ENCODE data around the gene GNG13.
A peak's percentile ranks its signal among the peaks of the same experiment; 100 is the strongest.
"Not testable (repeated sequence)": the region's sequence is repeated elsewhere in the genome, so short reads cannot be mapped to it uniquely, and the experiment has no call there.

Gene GNG13

GRCh38 chr16:778909-779527, 21.5 kb downstream of the GNG13 start:
- DNase-seq (ENCODE audit: low spot score) = no peak

DNA sequence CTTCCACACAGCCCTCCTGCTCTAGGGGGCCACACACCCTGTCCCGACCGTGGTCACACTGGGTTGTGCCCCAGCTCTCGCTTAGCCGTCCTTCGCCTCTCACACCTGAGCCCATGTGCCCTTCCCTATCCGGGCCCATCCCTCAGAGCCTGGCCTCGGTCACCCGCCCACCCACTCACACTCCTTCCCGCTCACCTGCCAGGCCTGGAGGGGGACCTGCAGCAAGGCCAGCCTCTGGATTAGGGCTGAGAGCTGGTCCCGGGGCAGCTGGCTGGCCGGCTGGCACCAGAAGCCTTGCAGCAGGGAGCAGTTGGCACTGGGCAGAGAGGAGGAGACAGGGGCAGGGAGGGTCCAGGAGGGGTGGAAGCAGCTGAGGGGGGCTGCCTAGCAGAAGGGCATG, 22.1 kb downstream of the GNG13 start:
- DNase-seq (ENCODE audit: low spot score) = no peak

GRCh38 chr16:777826-778225, 22.7 kb downstream of the GNG13 start:
- no peak for DNase-seq (ENCODE audit: low spot score)

DNA sequence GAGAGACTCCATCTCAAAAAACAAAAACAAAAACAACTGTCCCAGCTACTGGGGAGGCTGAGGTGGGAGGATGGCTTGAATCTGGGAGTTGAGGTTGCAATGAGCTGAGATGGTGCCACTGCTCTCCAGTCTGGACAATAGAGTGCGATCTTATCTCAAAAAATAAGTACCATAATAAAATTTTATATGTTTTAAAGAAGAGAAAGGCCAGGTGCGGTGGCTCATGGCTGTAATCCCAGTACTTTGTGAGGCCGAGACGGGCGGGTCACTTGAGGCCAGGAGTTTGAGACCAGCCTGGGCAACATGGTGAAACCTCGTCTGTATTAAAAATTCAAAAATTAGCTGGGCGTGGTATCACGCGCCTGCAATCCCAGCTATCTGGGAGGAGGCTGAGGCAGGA, 23.7 kb downstream of the GNG13 start:
- peak; percentile 53 for DNase-seq (ENCODE audit: low spot score)

GRCh38 chr16:776298-776697, 24.2 kb downstream of the GNG13 start:
- DNase-seq (ENCODE audit: low spot score) = not testable (repeated sequence)

DNA sequence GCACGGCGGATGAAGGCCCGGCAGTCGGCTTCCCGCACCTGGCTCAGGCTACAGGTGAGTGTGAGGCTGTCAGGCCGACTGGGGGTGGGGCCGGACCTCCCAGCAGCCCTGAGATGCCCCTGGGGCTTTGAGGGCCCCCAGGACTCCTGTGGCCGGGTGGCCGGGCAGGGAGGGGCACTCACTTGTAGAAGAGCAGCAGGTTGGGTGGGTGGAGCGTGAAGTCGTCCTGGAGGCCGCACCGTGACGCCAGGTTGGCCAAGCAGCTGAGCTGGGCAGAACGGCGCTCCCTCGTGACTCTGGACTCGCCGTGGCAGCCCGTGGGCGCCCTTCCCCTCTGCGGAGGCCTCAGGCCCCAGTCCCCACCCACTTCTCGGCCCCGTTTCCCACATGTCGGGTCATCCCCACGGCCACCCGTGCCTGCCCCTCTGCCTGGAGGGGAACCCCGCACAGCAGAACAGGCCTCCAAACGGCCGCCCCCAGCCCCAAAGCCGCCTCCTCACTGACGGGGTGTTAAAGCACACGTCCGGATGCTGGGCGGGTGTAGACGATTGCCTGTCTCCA, 25.2 kb downstream of the GNG13 start:
- no peak for DNase-seq (ENCODE audit: low spot score)

DNA sequence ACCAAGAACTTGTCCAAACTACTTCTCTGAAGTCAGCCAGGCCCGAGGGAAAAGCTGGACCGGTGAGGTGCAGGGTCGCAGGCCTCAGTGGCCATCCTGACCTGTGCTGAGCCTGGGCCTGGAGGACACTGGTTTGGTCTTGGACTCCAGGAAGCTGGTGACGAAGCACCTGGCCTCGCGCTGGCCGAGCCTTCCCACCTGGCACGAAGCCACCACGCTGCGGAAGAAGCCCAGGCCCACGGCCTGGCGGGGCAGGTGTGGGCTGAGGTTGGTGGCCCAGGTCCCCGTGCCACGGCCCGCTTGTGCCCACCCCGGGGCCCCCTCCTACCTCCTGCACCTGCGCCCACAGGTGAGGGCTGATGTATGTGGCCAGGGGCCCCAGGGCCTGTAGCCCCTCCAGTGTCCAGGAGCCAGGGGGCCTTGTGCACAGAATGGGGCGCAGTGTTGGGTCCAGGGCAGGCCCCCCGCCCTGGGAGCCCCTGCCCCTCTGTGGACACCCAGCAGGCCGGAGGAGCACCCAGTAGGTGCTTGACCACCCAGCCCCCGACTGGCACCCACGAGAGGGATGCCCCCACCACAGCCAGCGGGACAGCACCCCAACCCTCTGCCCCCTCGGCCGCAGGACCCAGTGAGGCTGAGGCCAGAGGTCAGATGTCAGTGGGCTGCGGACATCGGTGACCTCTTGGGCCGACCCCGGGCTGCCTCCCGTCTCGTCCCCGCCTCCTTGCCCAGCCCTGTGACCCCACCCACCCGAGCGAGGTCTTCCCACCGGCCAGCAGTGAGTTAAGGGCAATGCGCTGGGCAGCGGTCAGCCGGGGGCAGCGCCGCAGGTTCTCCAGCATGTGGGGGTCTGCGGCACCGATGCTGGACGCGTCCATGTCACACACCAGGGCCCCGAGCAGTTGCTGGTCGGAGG, 26.2 kb downstream of the GNG13 start:
- no peak for DNase-seq (ENCODE audit: low spot score)

DNA sequence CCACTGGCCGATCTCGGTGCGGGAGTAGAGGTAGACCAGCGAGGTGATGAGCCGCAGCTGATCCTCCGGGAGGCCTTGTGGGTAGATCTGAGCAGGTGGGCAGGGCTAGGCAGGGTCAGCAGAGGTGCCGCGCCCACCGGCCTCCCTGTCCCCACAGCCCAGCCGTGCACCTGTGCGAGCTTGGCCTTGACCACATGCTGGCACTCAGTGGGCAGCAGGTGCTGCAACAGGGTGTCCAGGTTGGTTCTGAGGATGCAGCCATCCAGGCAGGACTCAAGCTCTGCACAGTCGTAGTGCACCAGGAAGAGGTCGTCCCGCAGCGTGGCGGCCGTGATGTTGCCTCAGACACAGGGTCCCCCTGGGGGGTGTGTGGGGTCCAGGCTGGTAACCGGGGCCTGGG, 27.6 kb downstream of the GNG13 start:
- no peak for DNase-seq (ENCODE audit: low spot score)

GRCh38 chr16:770411-770810, 30.1 kb downstream of the GNG13 start:
- DNase-seq (ENCODE audit: low spot score) = no peak

DNA sequence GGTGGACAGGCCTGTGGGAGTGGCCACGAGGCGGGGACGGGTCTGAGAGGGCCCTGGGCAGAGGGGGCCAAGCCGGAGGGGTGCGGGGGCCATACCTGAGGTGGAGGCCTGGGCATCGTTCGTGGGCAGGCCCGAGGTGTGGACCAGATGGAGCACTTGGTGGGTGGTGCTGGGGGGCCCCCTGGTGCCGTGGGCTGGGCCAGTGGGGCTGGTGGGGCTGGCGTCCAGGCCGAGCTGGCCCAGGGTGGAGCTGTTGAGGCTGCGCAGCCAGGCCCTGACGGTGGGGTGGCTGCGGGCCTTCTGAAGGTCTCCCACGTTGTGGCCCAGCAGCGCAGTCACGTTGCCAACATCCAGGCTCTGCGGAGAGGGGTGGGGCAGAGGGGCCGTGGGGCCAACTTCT, 30.6 kb downstream of the GNG13 start:
- no peak for DNase-seq (ENCODE audit: low spot score)

DNA sequence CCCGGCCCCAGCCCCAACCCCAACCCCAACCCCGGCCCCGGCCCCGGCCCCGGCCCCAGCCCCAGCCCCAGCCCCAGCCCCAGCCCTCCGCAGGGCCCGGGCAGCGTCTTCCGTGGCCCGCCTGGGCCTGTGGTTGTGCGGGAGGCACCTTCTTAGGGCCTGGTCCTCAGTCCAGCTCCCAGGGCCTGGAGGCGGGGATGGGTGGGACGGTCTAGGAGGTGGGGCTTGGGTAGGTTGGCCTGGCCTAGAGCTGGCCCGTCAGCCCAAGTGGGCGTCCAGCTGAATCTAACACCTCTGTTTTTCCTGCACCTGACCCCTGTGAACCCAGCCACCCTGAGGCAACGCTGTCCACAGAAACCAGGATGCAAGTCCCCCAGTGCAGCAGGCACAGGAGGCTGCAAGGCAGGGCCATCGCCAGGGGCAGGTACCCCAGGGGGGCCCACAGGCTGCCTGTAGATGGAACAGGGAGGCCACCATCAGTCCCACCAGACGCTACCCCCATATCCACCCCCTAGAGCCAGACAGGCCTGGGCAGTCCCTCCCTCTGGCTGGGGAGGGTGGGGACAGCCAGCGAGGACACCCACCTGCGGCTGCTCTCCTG, 31.2 kb downstream of the GNG13 start:
- DNase-seq (ENCODE audit: low spot score) = no peak

DNA sequence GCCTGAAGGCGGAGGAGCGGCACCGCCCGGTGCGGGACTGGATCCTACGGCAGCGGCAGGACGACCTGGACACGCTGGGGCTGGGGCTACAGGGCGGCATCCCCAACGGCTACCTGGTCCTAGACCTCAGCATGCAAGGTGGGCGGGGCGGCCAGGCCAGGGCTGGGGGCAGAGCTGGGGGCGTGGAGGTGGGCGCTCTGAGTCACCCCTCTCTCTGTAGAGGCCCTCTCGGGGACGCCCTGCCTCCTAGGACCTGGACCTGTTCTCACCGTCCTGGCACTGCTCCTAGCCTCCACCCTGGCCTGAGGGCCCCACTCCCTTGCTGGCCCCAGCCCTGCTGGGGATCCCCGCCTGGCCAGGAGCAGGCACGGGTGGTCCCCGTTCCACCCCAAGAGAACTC, 32.1 kb downstream of the GNG13 start:
- no peak for DNase-seq (ENCODE audit: low spot score)

GRCh38 chr16:767743-768235, 32.7 kb downstream of the GNG13 start:
- no peak for DNase-seq (ENCODE audit: low spot score)

- DNase-seq (ENCODE audit: low spot score) = no peak
Observed at GRCh38 chr16:766820-767640, 33.5 kb downstream of the GNG13 start.

- DNase-seq (ENCODE audit: low spot score) = no peak
Observed at GRCh38 chr16:766008-766819, 34.3 kb downstream of the GNG13 start.

GRCh38 chr16:765488-765865, 35.1 kb downstream of the GNG13 start:
- no peak for DNase-seq (ENCODE audit: low spot score)

- DNase-seq (ENCODE audit: low spot score) = no peak
Observed at GRCh38 chr16:764848-765487, 35.6 kb downstream of the GNG13 start.

DNA sequence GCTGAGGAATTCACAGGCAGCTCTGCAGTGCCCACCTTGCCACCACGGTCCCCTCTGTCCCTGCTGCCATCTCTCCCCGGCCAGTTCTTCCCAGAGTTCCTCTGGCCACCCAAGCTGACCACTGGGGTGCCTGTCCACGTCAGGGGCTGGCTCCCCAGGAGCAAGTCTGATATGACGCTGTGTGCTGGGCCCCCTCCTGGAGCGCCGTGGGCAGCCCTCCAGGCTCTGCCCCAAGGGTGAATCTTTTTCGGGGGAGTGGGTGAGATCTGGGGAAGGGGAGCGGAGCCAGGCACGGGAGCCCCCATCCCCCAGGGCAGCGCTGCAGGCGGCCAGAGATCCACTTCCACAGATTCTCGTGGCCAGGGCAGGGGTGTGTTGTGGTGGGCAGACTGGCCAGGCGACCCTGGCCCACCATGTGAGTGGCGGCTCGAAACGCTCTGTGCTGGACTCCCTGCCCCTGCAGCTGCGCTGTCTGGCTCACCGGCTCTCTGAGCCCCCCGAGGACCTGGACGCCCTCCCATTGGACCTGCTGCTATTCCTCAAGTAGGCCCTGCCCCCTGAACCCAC, 36.3 kb downstream of the GNG13 start:
- DNase-seq (ENCODE audit: low spot score) = no peak

DNA sequence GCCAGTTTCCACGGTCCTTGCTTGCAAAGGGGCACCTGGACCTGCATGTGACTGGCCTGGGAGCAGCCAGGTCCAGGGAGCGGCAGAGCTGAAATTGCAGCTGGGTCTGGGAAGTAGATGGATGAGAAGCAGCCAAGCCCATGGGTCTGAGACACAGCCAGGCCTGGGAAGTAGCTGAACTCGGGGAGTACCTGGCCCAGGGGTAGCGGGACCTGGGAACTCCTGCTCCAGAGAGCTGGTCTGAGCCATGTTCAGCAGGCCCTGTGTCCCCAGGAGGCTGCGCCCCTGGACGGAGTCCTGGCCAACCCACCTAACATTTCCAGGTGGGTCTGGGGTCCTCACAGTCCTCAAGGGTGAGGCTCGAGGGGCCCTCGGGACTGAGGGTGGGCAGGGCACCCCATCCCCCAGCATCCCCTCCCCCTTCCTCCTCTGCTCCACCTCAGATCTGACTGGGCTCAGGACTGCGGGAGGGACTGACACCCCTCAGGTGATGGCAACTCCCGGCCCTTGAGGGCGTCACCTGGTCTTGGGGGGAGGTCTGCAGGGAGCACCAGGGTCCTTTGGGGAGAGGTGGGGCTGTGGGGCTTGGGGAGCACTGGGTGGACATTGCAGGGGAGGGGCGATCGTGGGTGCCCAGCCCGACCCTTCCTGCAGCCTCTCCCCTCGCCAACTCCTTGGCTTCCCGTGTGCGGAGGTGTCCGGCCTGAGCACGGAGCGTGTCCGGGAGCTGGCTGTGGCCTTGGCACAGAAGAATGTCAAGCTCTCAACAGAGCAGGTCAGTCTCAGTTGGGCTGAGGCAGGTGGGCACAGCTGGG, 37.0 kb downstream of the GNG13 start:
- DNase-seq (ENCODE audit: low spot score) = no peak

All from SK-N-DZ (cell line).